Inflammatory macrophage (primary cell): ENCODE results near the gene KPNB1.
"Not testable (repeated sequence)": the region's sequence is repeated elsewhere in the genome, so short reads cannot be mapped to it uniquely, and the experiment has no call there.

Experiments
- DNase-seq, 2 donors: peaks; one replicate each; pipeline ENCODE4 v3.0.0-alpha.2; 2020 to 2022

The KPNB1 gene

GRCh38 chr17:47676510-47677165, 26.9 kb downstream of the KPNB1 start:
- no peak for DNase-seq

- no peak for DNase-seq
These were observed 28.5 kb downstream of the KPNB1 start for GRCh38 chr17:47678196-47678595.

- no peak for DNase-seq
These were observed 32.4 kb downstream of the KPNB1 start for GRCh38 chr17:47682138-47682537.

- DNase-seq: not testable (repeated sequence)
These were observed 33.0 kb downstream of the KPNB1 start for GRCh38 chr17:47682727-47683126.

GRCh38 chr17:47684025-47684424, 34.3 kb downstream of the KPNB1 start:
- DNase-seq: no peak

GRCh38 chr17:47684535-47685193, 34.9 kb downstream of the KPNB1 start:
- no peak for DNase-seq

- no peak for DNase-seq
These were observed 36.0 kb downstream of the KPNB1 start for GRCh38 chr17:47685556-47686275.

GRCh38 chr17:47686276-47686635, 36.5 kb downstream of the KPNB1 start:
- no peak for DNase-seq

- DNase-seq: no peak
These were observed 37.1 kb downstream of the KPNB1 start for GRCh38 chr17:47686664-47687327.

GRCh38 chr17:47687328-47687690, 37.6 kb downstream of the KPNB1 start:
- no peak for DNase-seq

- peak in 1 of 2 donors; percentile 54 for DNase-seq
These were observed 38.0 kb downstream of the KPNB1 start for GRCh38 chr17:47687748-47688147.

- peak in 1 of 2 donors; percentile 75 for DNase-seq
These were observed 40.4 kb downstream of the KPNB1 start for GRCh38 chr17:47690121-47690520.

- no peak for DNase-seq
These were observed 42.6 kb downstream of the KPNB1 start for GRCh38 chr17:47692137-47692894.

GRCh38 chr17:47692895-47693730, 43.4 kb downstream of the KPNB1 start:
- no peak for DNase-seq

- peak in 1 of 2 donors; percentile 30 for DNase-seq
These were observed 44.2 kb downstream of the KPNB1 start, which contains the start of gene TBKBP1 for GRCh38 chr17:47693731-47694580. Gene TBKBP1, plus strand, starts transcription at chr17:47694161. Its CDS starts 1,952 bp downstream, at chr17:47696113.

GRCh38 chr17:47694581-47695428, 45.1 kb downstream of the KPNB1 start:
- peak; percentile 40 to 81 for DNase-seq

- peak; percentile 66 to 93 for DNase-seq
These were observed 46.0 kb downstream of the KPNB1 start for GRCh38 chr17:47695429-47696376.
